ENCODE measurements around the gene PMEL. TPM values are rescaled to one million over a fixed set of nuclear protein-coding genes. Genes with fewer than 3 reads are reported as not detected.

PMEL gene
- polyA plus RNA-seq, 1 experiment, result 1.8 TPM

- ChIA-PET POLR2A (interaction anchor here (0.5 to 0.9 kb wide), 3 partner anchors 10 to 321 kb away, joined by 3 to 4 read pairs (median 3); partner anchors contain the start of gene RNF41), CTCF (interaction anchor here (0.5 to 2.3 kb wide), 12 partner anchors 11 to 236 kb away, joined by 3 to 11 read pairs (median 4); partner anchors contain the start of gene DNAJC14)
Measured at GRCh38 chr12:55974308-55974730, 8.5 kb upstream of the PMEL start.

GRCh38 chr12:55973599-55974307 is 7.9 kb upstream of the PMEL start, which contains the start of gene RAB5B:
Gene RAB5B (plus strand): TSS chr12:55974078. CDS start chr12:55986961, 12,883 bp downstream.
- POLR2A ChIA-PET, result interaction anchor here (0.5 to 0.9 kb wide), 6 partner anchors 11 to 1667 kb away, joined by 3 to 4 read pairs (median 4); partner anchors contain the start of gene RNF41
- no peaks in the 10 kb centered on the region for H3K27me3 ChIP-seq (ENCODE audit: control insufficient read depth, insufficient read depth, low read length)
- H3K4me3 ChIP-seq (ENCODE audit: low read depth, low read length), result peak within 1 kb of the TSS; percentile 98
- TF ChIP-seq CTCF (IDR thresholded peaks at IDR 0.05; ENCODE audit: insufficient read depth, low read depth, low read length), result peak; percentile 24; the same call in 1 of the 2 replicates
- no peaks in the 10 kb centered on the region; the same call in 1 of the 2 replicates for H3K36me3 ChIP-seq (ENCODE audit: control insufficient read depth, insufficient read depth, low read length)
- peak; percentile 100 for DNase-seq (ENCODE audit: low read depth)
- CTCF ChIA-PET, result interaction anchor here (0.6 to 2.3 kb wide), 12 partner anchors 11 to 235 kb away, joined by 3 to 11 read pairs (median 4); partner anchors contain the start of gene DNAJC14

More at GRCh38 chr12:55974308-55974730, 8.5 kb upstream of the PMEL start:
- no peak for DNase-seq (ENCODE audit: low read depth)
- H3K36me3 ChIP-seq (ENCODE audit: control insufficient read depth, insufficient read depth, low read length), result peaks cover 2% of the 10 kb centered on the region; the same call in 1 of the 2 replicates
- TF ChIP-seq CTCF (IDR thresholded peaks at IDR 0.05; ENCODE audit: insufficient read depth, low read depth, low read length), result no peak
- peak overlapping the region; percentile 98 for H3K4me3 ChIP-seq (ENCODE audit: low read depth, low read length)
- H3K27me3 ChIP-seq (ENCODE audit: control insufficient read depth, insufficient read depth, low read length), result no peaks in the 10 kb centered on the region

- H3K27me3 ChIP-seq (ENCODE audit: control insufficient read depth, insufficient read depth, low read length), result no peaks in the 10 kb centered on the region
- peak overlapping the region; percentile 49 for H3K4me3 ChIP-seq (ENCODE audit: low read depth, low read length)
- ChIA-PET POLR2A (interaction anchor here (0.5 to 0.9 kb wide), 5 partner anchors 12 to 1666 kb away, joined by 3 to 4 read pairs (median 3); partner anchors contain the start of gene RNF41), CTCF (interaction anchor here (0.6 to 2.3 kb wide), 8 partner anchors 12 to 234 kb away, joined by 3 to 11 read pairs (median 5); partner anchors contain the start of gene DNAJC14)
- H3K36me3 ChIP-seq (ENCODE audit: control insufficient read depth, insufficient read depth, low read length), result no peaks in the 10 kb centered on the region; the same call in 1 of the 2 replicates
- TF ChIP-seq CTCF (IDR thresholded peaks at IDR 0.05; ENCODE audit: insufficient read depth, low read depth, low read length), result no peak
- DNase-seq (ENCODE audit: low read depth), result no peak
Measured at GRCh38 chr12:55972911-55973598, 7.2 kb upstream of the PMEL start.

GRCh38 chr12:55972456-55972855 is 6.6 kb upstream of the PMEL start:
- ChIA-PET CTCF (no interaction called here), POLR2A (no interaction called here)
- no peak for DNase-seq (ENCODE audit: low read depth)
- H3K4me3 ChIP-seq (ENCODE audit: low read depth, low read length), result peak overlapping the region; percentile 49
- TF ChIP-seq CTCF (IDR thresholded peaks at IDR 0.05; ENCODE audit: insufficient read depth, low read depth, low read length), result no peak
- no peaks in the 10 kb centered on the region; the same call in 1 of the 2 replicates for H3K36me3 ChIP-seq (ENCODE audit: control insufficient read depth, insufficient read depth, low read length)
- H3K27me3 ChIP-seq (ENCODE audit: control insufficient read depth, insufficient read depth, low read length), result no peaks in the 10 kb centered on the region
